ENCODE results near the gene PGBD4. TPM values are rescaled to one million over a fixed set of nuclear protein-coding genes. Genes with fewer than 3 reads are reported as not detected.

Gene PGBD4
- total RNA-seq, result 1 to 10 TPM; 3.1 to 4.0 (median 3.7) TPM
- 9.2 TPM for total RNA-seq (2013)
- 9.9 to 22.5 (median 13.9) reads per million in 29 experiments for total RNA-seq

- under 1% methylated on average over 48 of the region's 48 CpGs for WGBS (ENCODE audit: insufficient coverage)
- Histone ChIP-seq H3K9me3 (no peaks in the 10 kb centered on the region), H3K4me1 (ENCODE audit: control insufficient read depth in 1 of 2, extremely low read depth in 1 of 2, insufficient read depth in 2 of 2, low read length in 2 of 2) (peaks cover 19 to 20% of the 10 kb centered on the region in 2 experiments), H3K27me3 (replicated peaks in 1 of 2; ENCODE audit: control insufficient read depth in 2 of 2, extremely low read depth in 1 of 2, insufficient read depth in 2 of 2, low read length in 1 of 2) (no peaks in the 10 kb centered on the region), H3K36me3 (ENCODE audit: control insufficient read depth in 2 of 2, extremely low read depth in 1 of 2, insufficient read depth in 1 of 2, low read length in 1 of 2) (no peaks in the 10 kb centered on the region), H3K4me3 (ENCODE audit: control insufficient read depth in 1 of 2, extremely low read depth in 1 of 2, low read length in 1 of 2) (peak within 1 kb of the TSS; percentile 89 to 98), H3K27ac (ENCODE audit: low read length) (peak within 1 kb of the TSS; percentile 93)
- ChIA-PET POLR2A (interaction anchor here (0.5 to 1.7 kb wide), 8 partner anchors 16 to 241 kb away, joined by 3 to 6 read pairs (median 4); partner anchors contain the start of genes EMC4 (in 1 of the 2) and NOP10 (in 1 of the 2)), CTCF (interaction anchor here (0.5 to 2.4 kb wide), 6 partner anchors 39 to 266 kb away, joined by 3 to 16 read pairs (median 5); partner anchors contain the start of genes KATNBL1 (in 1 of the 2) and LPCAT4 (in 1 of the 2))
- Mint-ChIP-seq H3K27me3 (no peaks in the 10 kb centered on the region), H3K27ac (peak within 1 kb of the TSS; percentile 94 to 98), H3K36me3 (peaks cover 19% of the 10 kb centered on the region), H3K4me3 (peak within 1 kb of the TSS; percentile 99), H3K9me3 (peaks cover 0 to 11% (median 4%) of the 10 kb centered on the region in 3 donors), H3K4me1 (peaks cover 41 to 45% (median 42%) of the 10 kb centered on the region in 3 donors)
- DNase-seq (peak; percentile 98 to 100 (median 99)), ATAC-seq (replicated peaks in 1 of 4) (peak; percentile 98 to 99 (median 99))
These were observed at the start of gene PGBD4, which contains the start of gene EMC7 for GRCh38 chr15:34101366-34102174. Gene PGBD4, plus strand, starts transcription at chr15:34102083. Its CDS starts 449 bp downstream, at chr15:34102532. Gene EMC7, minus strand, starts transcription at chr15:34101862. Its CDS starts 23 bp downstream, at chr15:34101839.

- Histone ChIP-seq H3K4me3 (ENCODE audit: control insufficient read depth in 1 of 2, extremely low read depth in 1 of 2, low read length in 1 of 2) (no peak overlapping the region), H3K27ac (ENCODE audit: low read length) (no peak overlapping the region), H3K9me3 (peaks cover 2% of the 10 kb centered on the region), H3K4me1 (ENCODE audit: control insufficient read depth in 1 of 2, extremely low read depth in 1 of 2, insufficient read depth in 2 of 2, low read length in 2 of 2) (no peaks in the 10 kb centered on the region), H3K36me3 (ENCODE audit: control insufficient read depth in 2 of 2, extremely low read depth in 1 of 2, insufficient read depth in 1 of 2, low read length in 1 of 2) (no peaks in the 10 kb centered on the region), H3K27me3 (replicated peaks in 1 of 2; ENCODE audit: control insufficient read depth in 2 of 2, extremely low read depth in 1 of 2, insufficient read depth in 2 of 2, low read length in 1 of 2) (no peaks in the 10 kb centered on the region)
- H3K27ac Mint-ChIP-seq, result no peak overlapping the region
- peaks cover 3 to 7% of the 10 kb centered on the region in 2 donors for H3K27me3 Mint-ChIP-seq
- H3K36me3 Mint-ChIP-seq, result peaks cover 22% of the 10 kb centered on the region
- CTCF ChIA-PET, result no interaction called here
- POLR2A ChIA-PET, result no interaction called here
- H3K4me1 Mint-ChIP-seq, result no peaks in the 10 kb centered on the region
- no peak for DNase-seq
- H3K9me3 Mint-ChIP-seq, result peaks cover 14 to 20% (median 19%) of the 10 kb centered on the region in 3 donors
- ATAC-seq (replicated peaks in 1 of 4), result no peak
- no CpG with 5 or more reads among the region's 3 CpGs for WGBS (ENCODE audit: insufficient coverage)
- no peak overlapping the region for H3K4me3 Mint-ChIP-seq
These were observed 47.7 kb upstream of the PGBD4 start for GRCh38 chr15:34054081-34054707.

GRCh38 chr15:34055868-34056595 is 45.9 kb upstream of the PGBD4 start:
- H3K36me3 Mint-ChIP-seq, result peaks cover 15% of the 10 kb centered on the region
- Histone ChIP-seq H3K27ac (ENCODE audit: low read length) (no peak overlapping the region), H3K9me3 (no peaks in the 10 kb centered on the region), H3K36me3 (ENCODE audit: control insufficient read depth in 2 of 2, extremely low read depth in 1 of 2, insufficient read depth in 1 of 2, low read length in 1 of 2) (no peaks in the 10 kb centered on the region), H3K27me3 (replicated peaks in 1 of 2; ENCODE audit: control insufficient read depth in 2 of 2, extremely low read depth in 1 of 2, insufficient read depth in 2 of 2, low read length in 1 of 2) (no peaks in the 10 kb centered on the region), H3K4me3 (ENCODE audit: control insufficient read depth in 1 of 2, extremely low read depth in 1 of 2, low read length in 1 of 2) (no peak overlapping the region), H3K4me1 (ENCODE audit: control insufficient read depth in 1 of 2, extremely low read depth in 1 of 2, insufficient read depth in 2 of 2, low read length in 2 of 2) (no peaks in the 10 kb centered on the region)
- no peak for DNase-seq
- whole genome bisulfite sequencing (ENCODE audit: insufficient coverage), result 88% methylated on average over 1 of the region's 3 CpGs
- ChIA-PET CTCF (interaction anchor here in 1 of 2 donors (0.5 kb wide), 1 partner anchor 169 kb away, joined by 3 read pairs; the partner anchor contains the start of gene EMC4), POLR2A (no interaction called here)
- H3K27ac Mint-ChIP-seq, result no peak overlapping the region
- H3K4me1 Mint-ChIP-seq, result no peaks in the 10 kb centered on the region
- H3K27me3 Mint-ChIP-seq, result peaks cover 0 to under 1% of the 10 kb centered on the region in 2 donors
- H3K9me3 Mint-ChIP-seq, result peaks cover 2 to 7% (median 6%) of the 10 kb centered on the region in 3 donors
- no peak for ATAC-seq (replicated peaks in 1 of 4)
- no peak overlapping the region for H3K4me3 Mint-ChIP-seq

DNA sequence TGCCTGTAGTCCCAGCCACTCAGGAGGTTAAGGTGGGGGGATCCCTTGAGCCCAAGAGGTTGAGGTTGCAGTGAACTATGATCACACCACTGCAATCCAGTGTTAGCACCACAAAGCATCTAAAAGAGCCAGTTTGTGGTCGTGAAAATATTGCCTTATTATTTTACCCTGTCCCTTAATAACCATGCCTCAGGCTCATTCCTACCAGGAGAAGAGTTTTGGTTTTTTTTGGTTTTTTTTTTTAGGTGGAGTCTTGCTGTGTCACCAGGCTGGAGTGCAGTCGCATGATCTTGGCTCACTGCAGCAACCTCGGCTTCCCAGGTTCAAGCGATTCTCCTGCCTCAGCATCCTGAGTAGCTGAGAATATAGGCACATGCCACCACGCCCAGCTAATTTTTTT is 45.0 kb upstream of the PGBD4 start:
- DNase-seq, result no peak
- Histone ChIP-seq H3K4me3 (ENCODE audit: control insufficient read depth in 1 of 2, extremely low read depth in 1 of 2, low read length in 1 of 2) (no peak overlapping the region), H3K4me1 (ENCODE audit: control insufficient read depth in 1 of 2, extremely low read depth in 1 of 2, insufficient read depth in 2 of 2, low read length in 2 of 2) (no peaks in the 10 kb centered on the region), H3K9me3 (no peaks in the 10 kb centered on the region), H3K27ac (ENCODE audit: low read length) (no peak overlapping the region), H3K27me3 (replicated peaks in 1 of 2; ENCODE audit: control insufficient read depth in 2 of 2, extremely low read depth in 1 of 2, insufficient read depth in 2 of 2, low read length in 1 of 2) (no peaks in the 10 kb centered on the region), H3K36me3 (ENCODE audit: control insufficient read depth in 2 of 2, extremely low read depth in 1 of 2, insufficient read depth in 1 of 2, low read length in 1 of 2) (no peaks in the 10 kb centered on the region)
- ChIA-PET CTCF (no interaction called here), POLR2A (no interaction called here)
- Mint-ChIP-seq H3K9me3 (no peaks in the 10 kb centered on the region), H3K27me3 (no peaks in the 10 kb centered on the region), H3K4me1 (peaks cover 0 to 3% (median 2%) of the 10 kb centered on the region in 3 donors), H3K27ac (no peak overlapping the region), H3K4me3 (no peak overlapping the region), H3K36me3 (peaks cover 6% of the 10 kb centered on the region)
- no peak for ATAC-seq (replicated peaks in 1 of 4)
- 87% methylated on average over 4 of the region's 5 CpGs for WGBS (ENCODE audit: insufficient coverage)

- 46% methylated on average over 2 of the region's 2 CpGs for WGBS (ENCODE audit: insufficient coverage)
- DNase-seq, result no peak
- no peaks in the 10 kb centered on the region for H3K36me3 Mint-ChIP-seq
- H3K9me3 Mint-ChIP-seq, result no peaks in the 10 kb centered on the region
- no peaks in the 10 kb centered on the region for H3K27me3 ChIP-seq (replicated peaks in 1 of 2; ENCODE audit: control insufficient read depth in 2 of 2, extremely low read depth in 1 of 2, insufficient read depth in 2 of 2, low read length in 1 of 2)
- no peak for ATAC-seq (replicated peaks in 1 of 4)
- H3K4me1 ChIP-seq (ENCODE audit: control insufficient read depth in 1 of 2, extremely low read depth in 1 of 2, insufficient read depth in 2 of 2, low read length in 2 of 2), result no peaks in the 10 kb centered on the region
- peaks cover 0 to 7% (median 3%) of the 10 kb centered on the region in 3 donors for H3K4me1 Mint-ChIP-seq
- no peaks in the 10 kb centered on the region for H3K36me3 ChIP-seq (ENCODE audit: control insufficient read depth in 2 of 2, extremely low read depth in 1 of 2, insufficient read depth in 1 of 2, low read length in 1 of 2)
- H3K27ac Mint-ChIP-seq, result no peak overlapping the region
- no peak overlapping the region for H3K4me3 Mint-ChIP-seq
- H3K27ac ChIP-seq (ENCODE audit: low read length), result no peak overlapping the region
- no peaks in the 10 kb centered on the region for H3K9me3 ChIP-seq
- CTCF ChIA-PET, result interaction anchor here in 1 of 2 donors (0.5 to 1.3 kb wide), 4 partner anchors 9 to 527 kb away, joined by 3 read pairs; no protein-coding TSS in a partner anchor
- no peaks in the 10 kb centered on the region for H3K27me3 Mint-ChIP-seq
- H3K4me3 ChIP-seq (ENCODE audit: control insufficient read depth in 1 of 2, extremely low read depth in 1 of 2, low read length in 1 of 2), result no peak overlapping the region
- POLR2A ChIA-PET, result no interaction called here
These were observed 42.4 kb upstream of the PGBD4 start for GRCh38 chr15:34059476-34059875.

GRCh38 chr15:34059946-34060345 is 41.9 kb upstream of the PGBD4 start:
- no peak overlapping the region for H3K4me3 ChIP-seq (ENCODE audit: control insufficient read depth in 1 of 2, extremely low read depth in 1 of 2, low read length in 1 of 2)
- Mint-ChIP-seq H3K27ac (no peak overlapping the region), H3K9me3 (no peaks in the 10 kb centered on the region), H3K4me3 (no peak overlapping the region), H3K27me3 (no peaks in the 10 kb centered on the region), H3K36me3 (no peaks in the 10 kb centered on the region), H3K4me1 (peaks cover 0 to 7% (median 3%) of the 10 kb centered on the region in 3 donors)
- no peak overlapping the region for H3K27ac ChIP-seq (ENCODE audit: low read length)
- no peaks in the 10 kb centered on the region for H3K4me1 ChIP-seq (ENCODE audit: control insufficient read depth in 1 of 2, extremely low read depth in 1 of 2, insufficient read depth in 2 of 2, low read length in 2 of 2)
- H3K9me3 ChIP-seq, result no peaks in the 10 kb centered on the region
- ATAC-seq (replicated peaks in 1 of 4) (no peak), DNase-seq (no peak)
- POLR2A ChIA-PET, result no interaction called here
- H3K36me3 ChIP-seq (ENCODE audit: control insufficient read depth in 2 of 2, extremely low read depth in 1 of 2, insufficient read depth in 1 of 2, low read length in 1 of 2), result no peaks in the 10 kb centered on the region
- 92% methylated on average over 2 of the region's 3 CpGs for WGBS (ENCODE audit: insufficient coverage)
- CTCF ChIA-PET, result interaction anchor here (0.6 to 2.0 kb wide), 4 partner anchors 48 to 527 kb away, joined by 3 to 9 read pairs (median 5); partner anchors contain the start of gene KATNBL1 (in 1 of the 2)
- H3K27me3 ChIP-seq (replicated peaks in 1 of 2; ENCODE audit: control insufficient read depth in 2 of 2, extremely low read depth in 1 of 2, insufficient read depth in 2 of 2, low read length in 1 of 2), result no peaks in the 10 kb centered on the region

Data from T-cell (primary cell).